GM23338 (cell line): Measurements from ENCODE around the gene ADGRF1. TPM values are rescaled to one million over a fixed set of nuclear protein-coding genes. Genes with fewer than 3 reads are reported as not detected.

Experiments
- ATAC-seq: fragments of 200-7000 bp; cut with Tn5 transposase; 3 replicates; pipeline ENCODE4 v1.9.1; 2020
- DNase-seq: peaks from one replicate; pipeline ENCODE4 v3.0.0-alpha.2; 2015; ENCODE audit warnings: low spot score
- H2AFZ ChIP-seq: fragments of 200-600 bp; sonication (generic); 2 replicates; pipeline ENCODE4 v1.8.0; 2016; ENCODE audit warnings: antibody characterized with exemption, mild to moderate bottlenecking, moderate library complexity
- H3F3A ChIP-seq: fragments of 200-600 bp; sonication (generic); replicated peaks from 2 replicates; pipeline ENCODE4 v1.8.0; 2017; ENCODE audit warnings: antibody characterized with exemption, mixed run types, low read depth
- H3K27ac ChIP-seq: fragments of 200-600 bp; sonication (generic); 2 replicates; pipeline ENCODE4 v1.6.1; 2016; ENCODE audit warnings: low read depth
- H3K27me3 ChIP-seq: fragments of 200-600 bp; sonication (generic); 2 replicates; pipeline ENCODE4 v1.8.0; 2016; ENCODE audit warnings: mild to moderate bottlenecking, mixed run types, moderate library complexity; ENCODE audit not compliant: insufficient read depth
- H3K36me3 ChIP-seq: fragments of 200-600 bp; sonication (generic); 2 replicates; pipeline ENCODE4 v1.8.0; 2016; ENCODE audit warnings: mild to moderate bottlenecking; ENCODE audit not compliant: insufficient read depth
- H3K4me1 ChIP-seq: fragments of 200-600 bp; sonication (generic); 2 replicates; pipeline ENCODE4 v1.8.0; 2016; ENCODE audit warnings: mild to moderate bottlenecking, moderate library complexity; ENCODE audit not compliant: insufficient read depth
- H3K4me2 ChIP-seq: fragments of 200-600 bp; sonication (generic); 2 replicates; pipeline ENCODE4 v1.7.1; 2017; ENCODE audit warnings: mixed run types
- H3K4me3 ChIP-seq: fragments of 200-600 bp; sonication (generic); 2 replicates; pipeline ENCODE4 v1.6.1; 2016; ENCODE audit warnings: mixed run types
- H3K79me2 ChIP-seq: fragments of 200-600 bp; sonication (generic); replicated peaks from 2 replicates; pipeline ENCODE4 v1.8.0; 2017; ENCODE audit warnings: mild to moderate bottlenecking; ENCODE audit not compliant: insufficient read depth
- H3K9me2 ChIP-seq: fragments of 200-600 bp; sonication (generic); 2 replicates; pipeline ENCODE4 v1.8.0; 2017; ENCODE audit not compliant: insufficient read depth
- H4K20me1 ChIP-seq: fragments of 200-600 bp; sonication (generic); replicated peaks from 2 replicates; pipeline ENCODE4 v1.8.0; 2017; ENCODE audit warnings: mild to moderate bottlenecking; ENCODE audit not compliant: insufficient read depth
- H3K27ac Mint-ChIP-seq: 2 replicates; pipeline ENCODE4 v1.8.0; 2020; ENCODE audit warnings: inconsistent platforms, mild to moderate bottlenecking, moderate library complexity, mixed read lengths
- H3K27me3 Mint-ChIP-seq: 3 replicates; pipeline ENCODE4 v1.8.0; 2022; ENCODE audit warnings: low read depth, mild to moderate bottlenecking, moderate library complexity, mixed read lengths, inconsistent platforms; ENCODE audit not compliant: insufficient read depth, poor library complexity
- H3K36me3 Mint-ChIP-seq: 3 replicates; pipeline ENCODE4 v1.8.0; 2021; ENCODE audit warnings: low read depth, mild to moderate bottlenecking, inconsistent platforms, moderate library complexity, mixed read lengths
- H3K4me1 Mint-ChIP-seq: 3 replicates; pipeline ENCODE4 v1.8.0; 2020; ENCODE audit warnings: mild to moderate bottlenecking, inconsistent platforms, mixed read lengths
- H3K4me3 Mint-ChIP-seq: 3 replicates; pipeline ENCODE4 v1.8.0; 2021; ENCODE audit warnings: moderate library complexity, mild to moderate bottlenecking, inconsistent platforms, mixed read lengths
- H3K9me3 Mint-ChIP-seq: 3 replicates; pipeline ENCODE4 v1.8.0; 2020; ENCODE audit warnings: moderate library complexity, mild to moderate bottlenecking, inconsistent platforms, mixed read lengths
- CREB1 ChIP-seq: fragments of 250-450 bp; sonication (Bioruptor Pico); IDR thresholded peaks from 2 replicates; pipeline ENCODE4 v1.5.0; 2020; ENCODE audit warnings: low read depth, mild to moderate bottlenecking, moderate library complexity
- EZH2phosphoT487 ChIP-seq: fragments of 200-600 bp; sonication (generic); IDR thresholded peaks from one replicate; pipeline ENCODE4 v1.8.1; 2018; ENCODE audit warnings: antibody characterized with exemption; ENCODE audit not compliant: unreplicated experiment
- JUNB ChIP-seq: IDR thresholded peaks from one replicate; pipeline ENCODE4 v1.6.1; 2016; ENCODE audit warnings: antibody characterized with exemption; ENCODE audit not compliant: unreplicated experiment
- POLR2AphosphoS5 ChIP-seq: IDR thresholded peaks from 2 replicates; pipeline ENCODE4 v1.6.1; 2016; ENCODE audit warnings: antibody characterized with exemption, low read depth
- ZNF114 ChIP-seq: fragments of 250-450 bp; sonication (Bioruptor Pico); IDR thresholded peaks from 2 replicates; pipeline ENCODE4 v1.5.0; 2020; ENCODE audit warnings: mild to moderate bottlenecking, moderate library complexity
- ZNF331 ChIP-seq: fragments of 250-450 bp; sonication (Bioruptor Pico); IDR thresholded peaks from 2 replicates; pipeline ENCODE4 v1.5.0; 2020; ENCODE audit warnings: low read depth, mild to moderate bottlenecking, moderate library complexity
- ZNF462 ChIP-seq: fragments of 250-450 bp; sonication (Bioruptor Pico); IDR thresholded peaks from 2 replicates; pipeline ENCODE4 v1.5.0; 2020; ENCODE audit warnings: mild to moderate bottlenecking, moderate library complexity
- polyA plus RNA-seq: library from polyadenylated mRNA; unstranded; fragments of >200 nt; fragmentation: Nextera tagmentation; extraction: Ambion mirVana; gene quantifications from 2 replicates; pipeline ENCODE4 v1.2.1, GENCODE V29; 2016
- total RNA-seq: library from RNA; depleted of rRNA; stranded (reverse); fragments of >200 nt; shearing (Covaris generic); gene quantifications from 2 replicates; pipeline ENCODE4 v1.2.3, GENCODE V29; 2014
- TF ChIP-seq, protein P1 (sequence below): IDR thresholded peaks from one replicate; pipeline ENCODE4 v1.6.1; 2018; ENCODE audit warnings: antibody characterized with exemption; ENCODE audit not compliant: unreplicated experiment

The ADGRF1 gene
- total and polyA plus RNA-seq, 2 experiments from 2014 or later = not detected

DNA sequence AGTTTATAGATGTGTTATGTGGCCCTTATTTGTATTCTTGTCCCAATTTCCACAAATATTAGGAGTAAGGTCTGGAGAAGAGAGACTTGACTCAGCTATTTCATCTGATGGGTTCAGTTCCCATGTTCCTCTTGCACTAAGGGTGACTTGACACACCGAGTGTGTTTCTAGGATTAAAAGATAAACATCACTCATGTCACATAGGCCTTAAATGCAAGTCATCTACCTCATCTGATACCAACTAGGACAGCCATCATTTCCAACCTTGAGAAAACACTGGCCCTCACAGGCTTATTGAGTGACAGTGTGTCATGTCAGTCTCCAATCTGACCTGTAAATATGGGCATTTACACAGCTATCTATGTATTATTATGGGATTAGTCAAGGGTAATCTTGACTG, 67.3 kb downstream of the ADGRF1 start:
- ATAC-seq (no peak), DNase-seq (no peak)
- no peak overlapping the region for H3K27ac ChIP-seq
- H3K4me1 ChIP-seq = no peaks in the 10 kb centered on the region
- no peak overlapping the region for H3K4me2 ChIP-seq
- peaks cover 7% of the 10 kb centered on the region; the same call in 2 of the 3 replicates for H3K4me1 Mint-ChIP-seq
- no peak overlapping the region for H3K4me3 ChIP-seq
- no peaks in the 10 kb centered on the region for H3K27me3 ChIP-seq
- H3K9me2 ChIP-seq = peaks cover 9% of the 10 kb centered on the region; the same call in 1 of the 2 replicates
- no peaks in the 10 kb centered on the region for H3K36me3 Mint-ChIP-seq
- no peaks in the 10 kb centered on the region for H3K36me3 ChIP-seq
- H3K27ac Mint-ChIP-seq = no peak overlapping the region
- no peak overlapping the region for H2AFZ ChIP-seq
- no peaks in the 10 kb centered on the region for H4K20me1 ChIP-seq
- no peaks in the 10 kb centered on the region for H3F3A ChIP-seq
- no peaks in the 10 kb centered on the region for H3K9me3 Mint-ChIP-seq
- H3K79me2 ChIP-seq = no peaks in the 10 kb centered on the region
- no peak overlapping the region for H3K4me3 Mint-ChIP-seq
- peaks cover 3% of the 10 kb centered on the region for H3K27me3 Mint-ChIP-seq
- no peak for TF ChIP-seq ZNF114 (CRISPR knock-in tag)
- TF ChIP-seq, protein P1, sequence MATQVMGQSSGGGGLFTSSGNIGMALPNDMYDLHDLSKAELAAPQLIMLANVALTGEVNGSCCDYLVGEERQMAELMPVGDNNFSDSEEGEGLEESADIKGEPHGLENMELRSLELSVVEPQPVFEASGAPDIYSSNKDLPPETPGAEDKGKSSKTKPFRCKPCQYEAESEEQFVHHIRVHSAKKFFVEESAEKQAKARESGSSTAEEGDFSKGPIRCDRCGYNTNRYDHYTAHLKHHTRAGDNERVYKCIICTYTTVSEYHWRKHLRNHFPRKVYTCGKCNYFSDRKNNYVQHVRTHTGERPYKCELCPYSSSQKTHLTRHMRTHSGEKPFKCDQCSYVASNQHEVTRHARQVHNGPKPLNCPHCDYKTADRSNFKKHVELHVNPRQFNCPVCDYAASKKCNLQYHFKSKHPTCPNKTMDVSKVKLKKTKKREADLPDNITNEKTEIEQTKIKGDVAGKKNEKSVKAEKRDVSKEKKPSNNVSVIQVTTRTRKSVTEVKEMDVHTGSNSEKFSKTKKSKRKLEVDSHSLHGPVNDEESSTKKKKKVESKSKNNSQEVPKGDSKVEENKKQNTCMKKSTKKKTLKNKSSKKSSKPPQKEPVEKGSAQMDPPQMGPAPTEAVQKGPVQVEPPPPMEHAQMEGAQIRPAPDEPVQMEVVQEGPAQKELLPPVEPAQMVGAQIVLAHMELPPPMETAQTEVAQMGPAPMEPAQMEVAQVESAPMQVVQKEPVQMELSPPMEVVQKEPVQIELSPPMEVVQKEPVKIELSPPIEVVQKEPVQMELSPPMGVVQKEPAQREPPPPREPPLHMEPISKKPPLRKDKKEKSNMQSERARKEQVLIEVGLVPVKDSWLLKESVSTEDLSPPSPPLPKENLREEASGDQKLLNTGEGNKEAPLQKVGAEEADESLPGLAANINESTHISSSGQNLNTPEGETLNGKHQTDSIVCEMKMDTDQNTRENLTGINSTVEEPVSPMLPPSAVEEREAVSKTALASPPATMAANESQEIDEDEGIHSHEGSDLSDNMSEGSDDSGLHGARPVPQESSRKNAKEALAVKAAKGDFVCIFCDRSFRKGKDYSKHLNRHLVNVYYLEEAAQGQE = no peak

DNA sequence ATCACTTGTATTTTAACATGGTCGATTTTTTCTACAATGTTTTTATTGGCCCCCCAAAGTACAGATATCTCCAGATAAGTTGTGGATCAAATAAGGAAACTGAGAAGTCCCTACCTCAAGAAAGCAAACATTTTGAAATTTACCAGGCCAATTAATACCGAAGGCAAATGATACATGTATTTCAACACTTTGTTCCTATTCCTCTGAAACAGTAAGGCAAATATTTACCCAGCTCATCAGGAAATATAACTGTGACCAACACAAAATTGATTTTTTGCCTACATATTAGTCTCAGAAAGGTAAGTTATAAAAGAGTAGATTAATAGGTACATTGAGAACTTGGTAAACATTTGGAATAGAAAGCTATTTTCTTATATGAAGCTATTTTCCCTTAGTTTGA, 69.1 kb downstream of the ADGRF1 start:
- ATAC-seq = no peak
- H3K27me3 Mint-ChIP-seq = peaks cover 3% of the 10 kb centered on the region
- TF ChIP-seq, protein P1 = no peak
- no peak for TF ChIP-seq JUNB
- TF ChIP-seq ZNF462 = no peak
- no peak for TF ChIP-seq CREB1 (CRISPR knock-in tag)
- TF ChIP-seq ZNF114 (CRISPR knock-in tag) = no peak
- TF ChIP-seq ZNF331 (CRISPR knock-in tag) = no peak
- TF ChIP-seq EZH2phosphoT487 = no peak
- TF ChIP-seq POLR2AphosphoS5 = no peak

More for the DNA sequence above, 69.1 kb downstream of the ADGRF1 start:
- Histone ChIP-seq H3K79me2 (no peaks in the 10 kb centered on the region), H3K27ac (no peak overlapping the region), H3K27me3 (no peaks in the 10 kb centered on the region), H4K20me1 (no peaks in the 10 kb centered on the region), H3K4me1 (no peaks in the 10 kb centered on the region), H3F3A (no peaks in the 10 kb centered on the region), H3K4me3 (no peak overlapping the region), H3K36me3 (no peaks in the 10 kb centered on the region), H2AFZ (no peak overlapping the region), H3K9me2 (0 out of 2 replicates have a peak, but pooled peaks cover 5% of the 10 kb centered on the region), H3K4me2 (no peak overlapping the region)
- peaks cover 7% of the 10 kb centered on the region; the same call in 2 of the 3 replicates for H3K4me1 Mint-ChIP-seq
- no peaks in the 10 kb centered on the region for H3K9me3 Mint-ChIP-seq
- DNase-seq = no peak
- H3K36me3 Mint-ChIP-seq = no peaks in the 10 kb centered on the region
- H3K4me3 Mint-ChIP-seq = no peak overlapping the region
- H3K27ac Mint-ChIP-seq = no peak overlapping the region
